Caco-2 (cell line): ENCODE results near the gene FAM8A1. TPM values are rescaled to one million over a fixed set of nuclear protein-coding genes. Genes with fewer than 3 reads are reported as not detected.

ENCODE experiments used
- BruUV-seq: library from RNA; stranded (reverse); fragments of 400-500 nt; replicated peaks from 2 replicates; lab custom pipeline; 2021; lab: Mats Ljungman, UMichigan
- CTCF ChIA-PET: fragments of 300-600 bp; sonication (Branson Sonifier 250); formaldehyde crosslinking; loops from one replicate; lab custom pipeline; 2022; ENCODE audit warnings: antibody characterized with exemption; lab: Charles Lee
- POLR2A ChIA-PET: fragments of 300-600 bp; sonication (Branson Sonifier 250); formaldehyde crosslinking; loops from one replicate; lab custom pipeline; 2022; ENCODE audit warnings: antibody characterized with exemption; lab: Charles Lee
- DNase-seq, 2 experiments: peaks; one replicate each; pipeline versions ENCODE4 v3.0.0 to v3.0.0-alpha.2; 2020 to 2022
- H3K27me3 ChIP-seq: replicated peaks from 2 replicates; pipeline ENCODE4 v1.6.0; 2011; ENCODE audit warnings: low read length; ENCODE audit not compliant: control insufficient read depth, insufficient read depth
- H3K36me3 ChIP-seq: 2 replicates; pipeline ENCODE4 v1.5.1; 2011; ENCODE audit warnings: low read length; ENCODE audit not compliant: control insufficient read depth, insufficient read depth
- H3K4me1 ChIP-seq: fragments of 250-450 bp; sonication (Bioruptor Pico); 2 replicates; pipeline ENCODE4 v1.5.1; 2020; ENCODE audit warnings: mild to moderate bottlenecking
- H3K4me3 ChIP-seq: 2 replicates; pipeline ENCODE4 v1.5.1; 2011; ENCODE audit warnings: low read depth, mild to moderate bottlenecking, control low read depth, low read length
- H3K9me3 ChIP-seq: fragments of 250-450 bp; sonication (Bioruptor Pico); 2 replicates; pipeline ENCODE4 v1.5.1; 2020; ENCODE audit warnings: mild to moderate bottlenecking, moderate library complexity
- H3K27ac Mint-ChIP-seq: one replicate; pipeline ENCODE4 v1.8.0; 2022; ENCODE audit warnings: mixed read lengths; ENCODE audit not compliant: unreplicated experiment
- H3K27me3 Mint-ChIP-seq: one replicate; pipeline ENCODE4 v1.8.0; 2022; ENCODE audit warnings: mixed read lengths; ENCODE audit not compliant: insufficient read depth, unreplicated experiment
- H3K36me3 Mint-ChIP-seq: one replicate; pipeline ENCODE4 v1.8.0; 2022; ENCODE audit warnings: mild to moderate bottlenecking, mixed read lengths; ENCODE audit not compliant: insufficient read depth, unreplicated experiment
- H3K4me1 Mint-ChIP-seq: one replicate; pipeline ENCODE4 v1.8.0; 2022; ENCODE audit warnings: low read depth, mixed read lengths; ENCODE audit not compliant: unreplicated experiment
- H3K4me3 Mint-ChIP-seq: one replicate; pipeline ENCODE4 v1.8.0; 2022; ENCODE audit warnings: mild to moderate bottlenecking, moderate library complexity, mixed read lengths; ENCODE audit not compliant: unreplicated experiment
- H3K9me3 Mint-ChIP-seq: one replicate; pipeline ENCODE4 v1.8.0; 2022; ENCODE audit warnings: mixed read lengths; ENCODE audit not compliant: unreplicated experiment
- CTCF ChIP-seq, 2 experiments: fragments of 200-600 bp in 1 of 2; IDR thresholded peaks; 1 replicate in 1 of 2; 2 replicates in 1 of 2; pipeline versions ENCODE4 v1.5.1 to v1.8.0; 2011 to 2022; ENCODE audit warnings: antibody characterized with exemption in 1 of 2, control low read depth in 1 of 2, inconsistent platforms in 1 of 2, low read depth in 1 of 2, low read length in 1 of 2, mild to moderate bottlenecking in 1 of 2, moderate library complexity in 1 of 2; ENCODE audit not compliant: insufficient read depth in 1 of 2, severe bottlenecking in 1 of 2, unreplicated experiment in 1 of 2
- intact Hi-C: fragments of 100-400 bp; cut with micrococcal nuclease; formaldehyde crosslinking; loops from one replicate; pipeline ENCODE4 v1.10.0; 2022; ENCODE audit not compliant: unreplicated experiment
- total RNA-seq: library from RNA; stranded (reverse); gene quantifications from 2 replicates; pipeline ENCODE4 v1.2.3, GENCODE V29; 2022

The FAM8A1 gene
- total RNA-seq, 1 experiment from 2014 or later: 18.9 TPM

DNA sequence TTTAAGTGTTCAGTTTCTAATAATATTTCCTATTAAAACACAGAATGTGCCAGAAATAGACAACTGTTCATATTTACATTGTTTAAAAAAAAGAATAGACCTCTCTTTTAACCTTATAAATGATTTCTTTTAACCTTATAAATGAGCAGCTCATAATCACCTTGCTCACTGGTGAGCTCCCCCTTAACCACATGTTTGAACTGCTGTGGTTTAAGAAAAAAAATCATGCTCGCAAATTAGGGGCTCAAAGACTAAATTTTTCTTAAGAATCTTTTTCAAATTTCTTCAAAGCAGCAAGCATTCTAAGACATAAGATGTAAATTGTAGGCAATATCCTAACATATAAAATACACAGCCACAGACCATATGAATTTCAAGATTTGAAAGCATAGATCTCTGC, 32.8 kb downstream of the FAM8A1 start:
- TF ChIP-seq CTCF (IDR thresholded peaks at IDR 0.05; ENCODE audit: insufficient read depth in 1 of 2, low read depth in 1 of 2, low read length in 1 of 2, severe bottlenecking in 1 of 2, unreplicated experiment in 1 of 2): no peak
- no peak overlapping the region for H3K27ac Mint-ChIP-seq
- no peaks in the 10 kb centered on the region for H3K9me3 ChIP-seq
- peaks cover 16% of the 10 kb centered on the region for H3K4me1 ChIP-seq
- H3K4me3 Mint-ChIP-seq: no peak overlapping the region
- peaks cover 15% of the 10 kb centered on the region for H3K4me1 Mint-ChIP-seq
- no TSS peak for BruUV-seq
- H3K4me3 ChIP-seq: no peak overlapping the region
- ChIA-PET POLR2A (no interaction called here), CTCF (no interaction called here)
- H3K27me3 Mint-ChIP-seq: no peaks in the 10 kb centered on the region
- no peak for DNase-seq
- H3K36me3 Mint-ChIP-seq: peaks cover 86% of the 10 kb centered on the region
- intact Hi-C loops: loop anchor here (5.0 kb wide), 1 partner anchor 184 kb away; no protein-coding TSS in a partner anchor
- H3K9me3 Mint-ChIP-seq: no peaks in the 10 kb centered on the region
- H3K36me3 ChIP-seq: peaks cover 3% of the 10 kb centered on the region
- H3K27me3 ChIP-seq: no peaks in the 10 kb centered on the region

- peaks cover 15% of the 10 kb centered on the region for H3K4me1 Mint-ChIP-seq
- Histone ChIP-seq H3K36me3 (peaks cover 3% of the 10 kb centered on the region), H3K9me3 (no peaks in the 10 kb centered on the region), H3K27me3 (no peaks in the 10 kb centered on the region), H3K4me3 (no peak overlapping the region), H3K4me1 (peaks cover 16% of the 10 kb centered on the region)
- ChIA-PET POLR2A (interaction anchor here (0.5 kb wide), 1 partner anchor 109 kb away, joined by 5 read pairs; no protein-coding TSS in a partner anchor), CTCF (no interaction called here)
- intact Hi-C loops: loop anchor here (5.0 kb wide), 1 partner anchor 184 kb away; no protein-coding TSS in a partner anchor
- H3K36me3 Mint-ChIP-seq: peaks cover 83% of the 10 kb centered on the region
- H3K4me3 Mint-ChIP-seq: no peak overlapping the region
- H3K9me3 Mint-ChIP-seq: no peaks in the 10 kb centered on the region
- H3K27ac Mint-ChIP-seq: no peak overlapping the region
- DNase-seq: no peak
- H3K27me3 Mint-ChIP-seq: no peaks in the 10 kb centered on the region
- no TSS peak for BruUV-seq
- TF ChIP-seq CTCF (IDR thresholded peaks at IDR 0.05; ENCODE audit: insufficient read depth in 1 of 2, low read depth in 1 of 2, low read length in 1 of 2, severe bottlenecking in 1 of 2, unreplicated experiment in 1 of 2): no peak
These were observed 33.5 kb downstream of the FAM8A1 start for GRCh38 chr6:17633465-17634188.

- CTCF ChIA-PET: no interaction called here
- Mint-ChIP-seq H3K27me3 (no peaks in the 10 kb centered on the region), H3K4me1 (peaks cover 5% of the 10 kb centered on the region), H3K4me3 (no peak overlapping the region), H3K27ac (no peak overlapping the region), H3K9me3 (no peaks in the 10 kb centered on the region), H3K36me3 (peaks cover 84% of the 10 kb centered on the region)
- BruUV-seq: no TSS peak
- Histone ChIP-seq H3K4me1 (peaks cover 7% of the 10 kb centered on the region; the same call in 1 of the 2 replicates), H3K4me3 (no peak overlapping the region), H3K9me3 (no peaks in the 10 kb centered on the region; the same call in 1 of the 2 replicates), H3K36me3 (no peaks in the 10 kb centered on the region; the same call in 1 of the 2 replicates), H3K27me3 (no peaks in the 10 kb centered on the region)
- POLR2A ChIA-PET: no interaction called here
- DNase-seq: no peak
- intact Hi-C loops: no loop called here
- no peak for TF ChIP-seq CTCF (IDR thresholded peaks at IDR 0.05; ENCODE audit: insufficient read depth in 1 of 2, low read depth in 1 of 2, low read length in 1 of 2, severe bottlenecking in 1 of 2, unreplicated experiment in 1 of 2)
These were observed 35.5 kb downstream of the FAM8A1 start for GRCh38 chr6:17635568-17635967.
